Measurements from ENCODE around the gene CCDC187.
"Not testable (repeated sequence)": the region's sequence is repeated elsewhere in the genome, so short reads cannot be mapped to it uniquely, and the experiment has no call there.

CCDC187 gene

DNA sequence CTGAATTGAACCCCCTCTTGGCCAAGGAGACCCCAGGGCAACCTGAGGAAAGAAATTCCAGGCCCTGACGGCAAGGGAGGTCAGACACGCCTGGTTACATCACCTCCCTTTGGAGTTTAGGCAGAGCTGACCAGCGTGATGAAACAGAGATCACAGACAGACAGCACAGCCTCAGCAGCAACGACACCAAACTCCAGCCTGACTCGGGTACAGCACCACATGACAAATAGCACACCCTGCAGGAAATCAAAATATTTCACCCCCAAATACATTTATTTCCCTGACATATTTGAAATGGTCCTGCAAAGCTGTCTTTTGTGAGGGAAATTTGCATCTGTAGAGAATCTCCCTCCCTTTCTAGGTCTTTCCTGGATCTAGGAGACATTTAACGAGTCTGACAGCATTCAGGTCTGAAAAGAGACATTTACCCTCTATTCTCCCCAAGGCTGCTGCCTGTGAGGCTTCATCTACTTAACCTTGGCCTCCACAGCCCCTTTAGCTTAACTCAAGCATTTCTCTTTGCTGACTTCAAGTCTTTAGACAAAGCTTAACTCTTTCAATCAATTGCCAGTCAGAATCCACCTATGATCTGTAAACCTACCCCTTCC lies 60.9 kb downstream of the CCDC187 start:
- Mint-ChIP-seq H3K36me3 (ENCODE audit: low read depth) (peaks cover 60% of the 10 kb centered on the region), H3K9me3 (no peaks in the 10 kb centered on the region), H3K4me3 (peak overlapping the region; percentile 89), H3K27ac (peak overlapping the region; percentile 95), H3K4me1 (ENCODE audit: low read depth) (peaks cover 60% of the 10 kb centered on the region), H3K27me3 (no peaks in the 10 kb centered on the region)
- DNase-seq: no peak

DNA sequence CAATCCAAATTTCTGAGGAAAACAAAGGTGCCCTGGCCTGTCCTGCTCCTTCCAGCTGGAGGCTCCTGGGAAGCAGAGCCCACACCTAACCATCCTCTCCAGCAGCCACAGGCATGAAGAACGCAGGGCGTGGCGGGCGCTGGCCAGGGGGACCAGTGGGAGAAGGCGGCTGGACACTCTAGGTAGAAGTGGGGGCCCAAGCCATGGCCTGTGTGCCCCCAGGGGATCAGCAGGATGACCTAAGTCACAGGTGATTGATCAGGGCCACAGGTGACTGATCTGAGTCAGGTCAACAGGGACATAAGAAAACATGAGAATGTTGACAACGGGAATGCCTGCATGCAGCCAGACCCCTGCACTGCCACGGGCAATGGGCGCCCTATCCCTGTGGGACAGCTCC lies 61.6 kb downstream of the CCDC187 start:
- no peak for DNase-seq
- Mint-ChIP-seq H3K4me1 (ENCODE audit: low read depth) (peaks cover 63% of the 10 kb centered on the region), H3K27me3 (no peaks in the 10 kb centered on the region), H3K36me3 (ENCODE audit: low read depth) (peaks cover 65% of the 10 kb centered on the region), H3K9me3 (no peaks in the 10 kb centered on the region), H3K4me3 (no peak overlapping the region), H3K27ac (peak overlapping the region; percentile 29)

DNA sequence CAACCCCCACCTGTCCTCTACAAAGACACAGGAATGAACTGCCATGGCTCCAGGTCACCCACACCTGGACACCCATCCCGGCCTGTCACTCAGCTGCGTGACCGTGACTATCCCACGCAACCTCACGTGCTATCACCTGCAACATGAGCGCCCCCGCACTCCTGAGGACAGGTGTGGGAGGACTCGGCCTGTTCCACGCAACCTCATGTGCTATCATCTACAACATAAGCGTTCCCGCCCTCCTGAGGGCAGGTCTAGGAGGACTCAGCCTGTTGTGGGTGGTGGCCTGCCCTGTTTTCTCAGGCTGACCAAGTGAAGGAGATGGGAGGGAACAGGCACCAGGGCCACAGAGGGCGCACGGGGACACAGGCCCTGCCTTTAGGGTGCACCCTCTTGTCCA lies 62.4 kb downstream of the CCDC187 start:
- Mint-ChIP-seq H3K9me3 (no peaks in the 10 kb centered on the region), H3K36me3 (ENCODE audit: low read depth) (peaks cover 68% of the 10 kb centered on the region), H3K4me1 (ENCODE audit: low read depth) (peaks cover 63% of the 10 kb centered on the region), H3K4me3 (no peak overlapping the region), H3K27ac (peak overlapping the region; percentile 17), H3K27me3 (no peaks in the 10 kb centered on the region)
- DNase-seq: no peak

DNA sequence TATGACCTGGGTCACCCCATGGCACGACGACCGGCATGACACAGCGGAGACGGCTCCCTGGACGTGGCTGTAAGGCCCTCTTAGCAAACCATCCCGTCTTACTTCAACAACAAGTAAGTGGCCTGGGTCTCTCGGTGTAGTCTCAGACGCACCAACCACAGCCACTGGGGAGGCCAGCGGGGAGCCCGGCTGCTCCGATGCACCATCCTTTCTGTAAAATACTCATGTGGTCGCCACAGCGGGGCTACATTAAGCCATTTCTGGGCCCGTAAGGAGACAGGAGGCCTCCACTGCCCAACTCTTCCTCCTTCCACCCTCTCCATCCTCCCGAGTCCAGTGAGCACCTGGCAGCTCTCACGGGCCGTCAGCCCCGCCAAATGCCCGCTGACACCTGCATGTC lies 63.0 kb downstream of the CCDC187 start:
- peak overlapping the region; percentile 55 for H3K27ac Mint-ChIP-seq
- no peak overlapping the region for H3K4me3 Mint-ChIP-seq
- H3K4me1 Mint-ChIP-seq (ENCODE audit: low read depth): peaks cover 59% of the 10 kb centered on the region

DNA sequence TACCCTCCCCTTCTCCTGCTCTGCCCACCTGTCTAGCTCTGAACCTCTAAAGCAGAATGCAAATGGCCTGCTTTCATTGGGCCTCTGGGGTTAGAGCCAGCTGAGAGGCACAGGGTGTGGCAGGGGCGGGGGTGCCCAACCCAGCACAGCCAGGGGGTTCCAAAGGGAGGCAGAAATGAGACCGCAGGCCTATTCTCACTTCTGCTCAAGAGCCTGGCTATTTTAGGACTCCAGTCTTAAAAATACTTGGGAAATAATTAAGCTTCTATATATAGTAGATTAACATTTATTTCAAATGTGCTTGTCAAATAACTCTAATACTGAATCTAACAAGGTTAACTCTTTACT lies 63.9 kb downstream of the CCDC187 start:
- Mint-ChIP-seq H3K27me3 (no peaks in the 10 kb centered on the region), H3K4me3 (no peak overlapping the region), H3K9me3 (no peaks in the 10 kb centered on the region), H3K27ac (no peak overlapping the region), H3K4me1 (ENCODE audit: low read depth) (peaks cover 60% of the 10 kb centered on the region), H3K36me3 (ENCODE audit: low read depth) (peaks cover 82% of the 10 kb centered on the region)
- DNase-seq: no peak

More for the DNA sequence above, 63.0 kb downstream of the CCDC187 start:
- Mint-ChIP-seq H3K9me3 (no peaks in the 10 kb centered on the region), H3K27me3 (no peaks in the 10 kb centered on the region), H3K36me3 (ENCODE audit: low read depth) (peaks cover 74% of the 10 kb centered on the region)
- no peak for DNase-seq

DNA sequence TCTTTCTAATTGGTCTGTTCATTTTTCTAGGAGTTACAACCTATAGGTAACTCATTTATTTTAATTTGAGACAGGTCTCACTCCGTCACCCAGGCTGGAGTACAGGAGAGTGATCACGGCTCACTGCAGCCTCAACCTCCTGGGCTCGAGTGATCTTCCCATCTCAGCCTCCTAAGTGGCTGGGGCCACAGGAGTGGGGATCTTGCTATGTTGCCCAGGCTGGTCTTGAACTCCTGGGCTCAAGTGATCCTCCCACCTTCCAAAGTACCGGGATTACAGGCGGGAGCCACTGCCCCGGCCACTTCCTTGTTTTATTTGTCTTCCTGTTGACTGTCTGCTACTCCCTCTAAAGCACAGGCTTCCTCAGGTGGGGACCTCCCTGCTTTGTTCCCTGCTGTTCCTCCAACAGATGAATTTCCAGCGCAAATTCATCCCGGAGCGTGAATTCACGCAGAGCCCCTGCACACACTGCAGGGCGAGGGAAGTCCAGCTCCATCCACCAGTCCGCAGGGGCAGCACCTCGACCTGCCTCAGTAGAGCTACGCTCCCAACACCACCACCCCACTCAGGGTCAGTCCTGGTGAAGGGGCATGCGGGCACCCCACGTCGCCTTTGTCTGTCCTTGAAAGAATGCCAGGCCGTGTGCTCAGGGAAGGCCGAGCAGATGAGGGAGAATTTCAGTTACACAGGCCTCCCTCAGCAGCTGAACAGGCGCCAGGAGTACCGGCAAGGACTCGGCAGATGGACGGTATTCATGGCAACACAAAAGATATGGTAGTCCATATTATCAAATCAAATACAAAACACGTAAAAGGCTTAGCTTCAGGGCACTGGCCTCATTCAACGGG lies 64.5 kb downstream of the CCDC187 start:
- H3K9me3 Mint-ChIP-seq: no peaks in the 10 kb centered on the region
- peak overlapping the region; percentile 44 for H3K27ac Mint-ChIP-seq
- DNase-seq: no peak
- peaks cover 83% of the 10 kb centered on the region for H3K36me3 Mint-ChIP-seq (ENCODE audit: low read depth)
- H3K4me3 Mint-ChIP-seq: no peak overlapping the region
- no peaks in the 10 kb centered on the region for H3K27me3 Mint-ChIP-seq
- H3K4me1 Mint-ChIP-seq (ENCODE audit: low read depth): peaks cover 60% of the 10 kb centered on the region

DNA sequence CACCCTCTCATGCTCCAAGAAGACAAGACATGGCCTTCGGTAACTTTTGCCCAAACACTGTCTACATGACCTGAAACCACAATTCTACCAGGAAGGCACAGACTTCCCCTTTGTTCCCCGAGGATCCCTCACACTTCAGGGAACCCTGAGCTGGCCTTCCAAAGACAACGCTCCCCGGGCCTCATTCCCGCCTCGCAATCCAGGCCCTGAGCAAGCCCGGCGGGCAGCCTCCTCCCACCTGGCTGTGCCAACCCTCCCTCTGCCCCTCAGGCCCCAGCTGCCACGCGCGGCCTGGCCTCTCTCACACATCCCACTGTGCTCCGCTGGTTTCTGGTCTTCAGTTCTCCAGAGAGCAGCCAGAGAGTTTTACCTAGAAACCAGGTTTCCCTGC lies 65.6 kb downstream of the CCDC187 start:
- Mint-ChIP-seq H3K27me3 (no peaks in the 10 kb centered on the region), H3K4me1 (ENCODE audit: low read depth) (peaks cover 60% of the 10 kb centered on the region), H3K36me3 (ENCODE audit: low read depth) (peaks cover 83% of the 10 kb centered on the region), H3K9me3 (no peaks in the 10 kb centered on the region), H3K4me3 (no peak overlapping the region), H3K27ac (no peak overlapping the region)
- DNase-seq: no peak

DNA sequence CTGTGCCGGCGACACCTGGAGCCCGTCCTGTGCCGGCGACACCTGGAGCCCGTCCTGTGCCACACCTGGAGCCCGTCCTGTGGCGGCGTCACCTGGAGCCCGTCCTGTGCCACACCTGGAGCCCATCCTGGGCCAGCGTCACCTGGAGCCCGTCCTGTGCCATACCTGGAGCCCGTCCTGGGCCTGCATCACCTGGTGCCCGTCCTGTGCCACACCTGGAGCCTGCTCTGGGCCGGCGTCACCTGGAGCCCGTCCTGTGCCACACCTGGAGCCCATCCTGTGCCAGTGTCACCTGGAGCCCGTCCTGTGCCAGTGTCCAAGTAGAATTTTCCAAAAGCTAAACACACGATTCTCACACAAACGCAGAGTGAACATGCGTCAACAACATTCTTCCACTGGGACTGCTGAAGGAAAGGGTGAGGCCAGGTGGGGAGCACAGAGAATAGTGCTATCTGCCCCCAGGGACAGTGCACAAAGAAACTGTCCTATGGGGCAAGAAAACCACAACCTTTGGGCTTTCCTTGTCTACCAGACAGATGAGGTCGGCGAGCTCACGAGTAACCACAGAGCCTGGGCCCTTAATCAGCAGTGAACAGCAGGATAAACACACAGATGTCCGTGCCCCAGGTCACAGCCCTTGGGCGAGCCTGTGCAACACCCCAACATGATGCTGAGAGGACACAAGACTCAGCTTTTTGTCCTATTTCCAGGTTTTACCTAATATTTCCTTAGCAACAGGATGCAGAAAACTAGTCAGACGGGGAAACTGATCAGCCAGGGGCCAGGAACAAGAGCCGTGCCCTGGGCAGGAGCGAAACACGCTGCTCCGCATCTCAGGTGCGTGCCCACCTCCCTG lies 66.2 kb downstream of the CCDC187 start:
- DNase-seq: no peak
- Mint-ChIP-seq H3K4me1 (ENCODE audit: low read depth) (peaks cover 60% of the 10 kb centered on the region), H3K27me3 (no peaks in the 10 kb centered on the region), H3K4me3 (no peak overlapping the region), H3K9me3 (no peaks in the 10 kb centered on the region), H3K36me3 (ENCODE audit: low read depth) (peaks cover 79% of the 10 kb centered on the region), H3K27ac (no peak overlapping the region)

DNA sequence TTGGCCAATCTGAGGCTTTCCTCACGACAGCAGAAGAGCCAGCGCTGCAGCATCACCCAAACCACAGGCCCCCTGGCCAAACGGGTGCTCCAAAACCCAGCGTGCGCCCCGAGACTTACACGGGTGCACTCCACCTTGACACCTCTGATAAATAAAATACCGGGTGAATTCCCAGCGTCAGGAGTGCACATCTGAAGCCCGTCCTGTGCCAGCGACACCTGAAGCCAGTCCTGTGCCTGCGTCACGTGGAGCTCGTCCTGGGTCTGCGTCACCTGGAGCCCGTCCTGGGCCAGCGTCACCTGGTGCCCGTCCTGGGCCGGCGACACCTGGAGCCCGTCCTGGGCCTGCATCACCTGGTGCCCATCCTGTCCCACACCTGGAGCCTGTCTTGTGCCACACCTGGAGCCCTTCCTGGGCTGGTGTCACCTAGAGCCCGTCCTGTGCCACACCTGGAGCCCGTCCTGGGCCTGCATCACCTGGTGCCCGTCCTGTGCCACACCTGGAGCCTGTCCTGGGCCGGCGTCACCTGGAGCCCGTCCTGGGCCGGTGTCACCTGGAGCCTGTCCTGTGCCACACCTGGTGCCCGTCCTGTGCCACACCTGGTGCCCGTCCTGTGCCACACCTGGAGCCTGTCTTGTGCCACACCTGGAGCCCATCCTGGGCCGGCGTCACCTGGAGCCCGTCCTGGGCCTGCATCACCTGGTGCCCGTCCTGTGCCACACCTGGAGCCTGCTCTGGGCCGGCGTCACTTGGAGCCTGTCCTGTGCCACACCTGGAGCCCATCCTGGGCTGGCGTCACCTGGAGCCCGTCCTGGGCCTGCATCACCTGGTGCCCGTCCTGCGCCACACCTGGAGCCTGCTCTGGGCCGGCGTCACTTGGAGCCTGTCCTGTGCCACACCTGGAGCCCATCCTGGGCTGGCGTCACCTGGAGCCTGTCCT lies 67.2 kb downstream of the CCDC187 start:
- peaks cover 79% of the 10 kb centered on the region for H3K36me3 Mint-ChIP-seq (ENCODE audit: low read depth)
- not testable (repeated sequence) for H3K27ac Mint-ChIP-seq, H3K4me3 Mint-ChIP-seq, H3K9me3 Mint-ChIP-seq, DNase-seq, H3K27me3 Mint-ChIP-seq
- H3K4me1 Mint-ChIP-seq (ENCODE audit: low read depth): peaks cover 59% of the 10 kb centered on the region

DNA sequence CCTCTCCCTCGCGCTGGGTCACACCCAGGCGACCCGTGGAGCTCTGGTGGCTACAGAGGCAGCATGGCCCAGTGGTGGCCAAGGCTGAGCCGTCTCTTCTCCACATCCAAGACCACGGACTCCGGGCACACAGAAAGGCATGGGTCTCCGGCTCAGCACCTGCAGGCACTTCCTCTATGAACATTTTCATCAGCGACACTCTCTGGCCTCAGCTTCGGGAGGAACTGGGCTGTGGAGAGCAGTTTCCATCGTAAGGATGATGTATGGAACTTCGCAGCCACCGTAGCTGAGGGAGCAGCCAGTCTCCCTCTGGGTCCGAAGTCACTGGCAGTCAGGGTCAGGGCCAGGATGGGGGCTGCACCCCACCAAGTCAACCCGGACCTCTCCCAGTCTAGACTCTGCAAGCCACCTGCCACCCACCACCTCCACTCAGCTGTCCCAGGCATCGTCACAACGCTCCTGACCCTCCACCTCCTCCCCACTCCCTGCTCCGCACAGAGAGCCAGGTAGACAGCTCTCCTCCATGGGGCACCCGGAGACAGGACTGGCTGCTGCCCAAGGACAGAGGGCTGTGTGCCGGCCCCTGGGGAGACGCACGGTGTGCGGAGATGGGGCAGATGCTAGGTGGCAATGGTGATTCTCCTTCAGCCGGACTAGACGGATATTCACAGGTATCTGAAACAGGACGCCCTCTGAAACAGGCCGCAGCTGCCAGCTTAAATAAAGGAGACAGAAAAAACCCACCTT lies 68.0 kb downstream of the CCDC187 start:
- Mint-ChIP-seq H3K4me1 (ENCODE audit: low read depth) (peaks cover 58% of the 10 kb centered on the region), H3K36me3 (ENCODE audit: low read depth) (peaks cover 79% of the 10 kb centered on the region), H3K27me3 (no peaks in the 10 kb centered on the region), H3K27ac (peak overlapping the region; percentile 22), H3K4me3 (no peak overlapping the region), H3K9me3 (no peaks in the 10 kb centered on the region)
- DNase-seq: no peak

DNA sequence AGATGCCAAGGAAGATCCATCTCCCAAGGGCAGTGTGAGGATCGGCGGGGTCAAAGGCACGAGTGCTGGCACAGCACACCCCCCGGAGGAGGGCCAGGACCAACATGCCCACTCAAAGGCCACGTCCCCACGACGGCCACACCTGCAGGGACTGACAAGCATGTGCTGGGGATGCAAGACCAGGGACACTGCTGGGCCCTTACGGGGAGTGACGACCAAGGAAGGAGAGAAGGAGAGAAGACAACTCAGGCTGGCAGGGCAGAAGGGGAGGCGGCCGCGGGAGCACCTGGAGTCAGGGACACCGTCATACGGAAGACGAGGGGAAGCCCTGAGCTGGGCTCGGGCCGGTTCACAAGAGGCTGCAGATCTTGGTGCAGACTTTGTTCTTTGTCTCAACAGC lies 68.7 kb downstream of the CCDC187 start:
- H3K4me1 Mint-ChIP-seq (ENCODE audit: low read depth): peaks cover 63% of the 10 kb centered on the region
- no peak for DNase-seq
- peaks cover 81% of the 10 kb centered on the region for H3K36me3 Mint-ChIP-seq (ENCODE audit: low read depth)
- H3K27ac Mint-ChIP-seq: no peak overlapping the region
- H3K9me3 Mint-ChIP-seq: no peaks in the 10 kb centered on the region
- no peaks in the 10 kb centered on the region for H3K27me3 Mint-ChIP-seq
- H3K4me3 Mint-ChIP-seq: no peak overlapping the region

DNA sequence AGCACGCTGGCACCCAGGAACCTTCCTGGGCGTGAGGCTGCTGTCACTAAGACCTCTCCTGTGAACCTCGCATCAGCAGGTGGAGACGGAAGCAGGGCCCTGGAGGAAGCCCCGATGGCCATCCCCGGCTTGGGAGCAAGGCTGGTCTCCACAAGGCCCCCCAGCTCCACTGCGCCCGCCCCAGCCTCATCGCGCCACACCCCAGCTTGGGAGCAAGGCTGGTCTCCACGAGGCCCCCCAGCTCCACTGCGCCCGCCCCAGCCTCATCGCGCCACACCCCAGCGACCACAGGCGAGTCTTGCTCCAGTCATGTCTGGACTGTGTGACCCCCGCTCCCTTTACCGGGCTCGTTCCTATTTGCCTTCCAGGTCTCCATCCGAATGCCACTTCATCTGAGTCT lies 69.3 kb downstream of the CCDC187 start:
- DNase-seq: no peak
- Mint-ChIP-seq H3K27ac (peak overlapping the region; percentile 29), H3K4me3 (no peak overlapping the region), H3K36me3 (ENCODE audit: low read depth) (peaks cover 83% of the 10 kb centered on the region), H3K4me1 (ENCODE audit: low read depth) (peaks cover 63% of the 10 kb centered on the region), H3K9me3 (no peaks in the 10 kb centered on the region), H3K27me3 (no peaks in the 10 kb centered on the region)

DNA sequence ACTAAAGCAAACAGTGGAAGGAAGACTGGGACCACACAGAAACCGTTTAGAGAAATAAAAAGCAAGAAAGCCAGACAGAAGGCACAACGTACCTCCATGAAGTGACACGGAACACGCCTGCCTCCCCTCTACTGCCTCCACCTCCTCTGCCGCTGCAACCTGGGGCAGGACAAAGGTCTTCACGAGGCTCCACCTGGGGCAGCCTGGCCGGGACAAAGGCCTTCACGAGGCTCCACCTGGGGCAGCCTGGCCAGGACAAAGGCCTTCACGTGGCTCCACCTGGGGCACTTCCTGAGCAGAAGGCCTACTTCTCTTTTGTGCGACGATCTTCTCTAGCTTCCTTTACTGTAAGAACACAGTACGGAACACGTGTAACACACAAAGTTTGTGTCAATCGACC lies 70.0 kb downstream of the CCDC187 start:
- Mint-ChIP-seq H3K4me3 (no peak overlapping the region), H3K36me3 (ENCODE audit: low read depth) (peaks cover 82% of the 10 kb centered on the region), H3K27me3 (no peaks in the 10 kb centered on the region), H3K4me1 (ENCODE audit: low read depth) (peaks cover 59% of the 10 kb centered on the region), H3K27ac (peak overlapping the region; percentile 81), H3K9me3 (no peaks in the 10 kb centered on the region)
- no peak for DNase-seq

All from activated T-cell treated with anti-CD3 and anti-CD28 coated beads, Interleukin-2, amount 50 U/mL, for 24 hours (primary cell).